OCI-LY3 (cell line): Measurements from ENCODE around the gene TEAD1.

Experiments used
- EZH2phosphoT487 ChIP-seq: fragments of 200-600 bp; shearing (Covaris generic); IDR thresholded peaks from 2 replicates; pipeline ENCODE4 v1.6.1; 2018; ENCODE audit warnings: antibody characterized with exemption, mixed run types, low read depth
- TF ChIP-seq, protein P1 (sequence below): fragments of 200-600, 300-600 bp; sonication (generic); IDR thresholded peaks from 2 replicates; pipeline ENCODE4 v1.5.1; 2014; ENCODE audit warnings: antibody characterized with exemption, low read length, low read depth

DNA sequence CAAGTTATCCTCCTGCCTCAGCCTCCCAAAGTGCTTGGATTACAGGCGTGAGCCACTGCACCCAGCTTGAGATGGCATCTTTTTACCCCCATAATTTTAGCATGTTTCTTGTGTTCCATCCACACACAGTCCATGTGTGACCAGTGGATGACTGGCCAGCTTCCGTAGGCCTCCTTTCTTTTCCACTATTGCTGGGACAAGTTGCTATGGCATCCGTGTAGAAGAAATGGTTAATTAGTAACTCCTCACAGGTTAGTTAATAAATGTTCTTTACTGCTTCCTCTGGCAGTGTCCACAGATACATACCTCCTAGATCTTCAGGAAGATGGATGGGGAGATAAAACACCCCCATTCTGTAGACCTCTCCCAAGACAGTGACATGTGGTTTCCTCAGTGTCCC is 180.6 kb downstream of the TEAD1 start:
- TF ChIP-seq, protein P1, sequence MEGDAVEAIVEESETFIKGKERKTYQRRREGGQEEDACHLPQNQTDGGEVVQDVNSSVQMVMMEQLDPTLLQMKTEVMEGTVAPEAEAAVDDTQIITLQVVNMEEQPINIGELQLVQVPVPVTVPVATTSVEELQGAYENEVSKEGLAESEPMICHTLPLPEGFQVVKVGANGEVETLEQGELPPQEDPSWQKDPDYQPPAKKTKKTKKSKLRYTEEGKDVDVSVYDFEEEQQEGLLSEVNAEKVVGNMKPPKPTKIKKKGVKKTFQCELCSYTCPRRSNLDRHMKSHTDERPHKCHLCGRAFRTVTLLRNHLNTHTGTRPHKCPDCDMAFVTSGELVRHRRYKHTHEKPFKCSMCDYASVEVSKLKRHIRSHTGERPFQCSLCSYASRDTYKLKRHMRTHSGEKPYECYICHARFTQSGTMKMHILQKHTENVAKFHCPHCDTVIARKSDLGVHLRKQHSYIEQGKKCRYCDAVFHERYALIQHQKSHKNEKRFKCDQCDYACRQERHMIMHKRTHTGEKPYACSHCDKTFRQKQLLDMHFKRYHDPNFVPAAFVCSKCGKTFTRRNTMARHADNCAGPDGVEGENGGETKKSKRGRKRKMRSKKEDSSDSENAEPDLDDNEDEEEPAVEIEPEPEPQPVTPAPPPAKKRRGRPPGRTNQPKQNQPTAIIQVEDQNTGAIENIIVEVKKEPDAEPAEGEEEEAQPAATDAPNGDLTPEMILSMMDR, result no peak
- TF ChIP-seq EZH2phosphoT487, result no peak
